PC-3 (cell line): ENCODE measurements around the gene RPRM.

Experiments used
- CTCF ChIP-seq: fragments of 300-600 bp; sonication (generic); conservative IDR thresholded peaks from 2 replicates; pipeline ENCODE4 v1.5.1; 2017; ENCODE audit warnings: antibody characterized with exemption, low read depth, mild to moderate bottlenecking, low read length
- EZH2 ChIP-seq: fragments of 300-600 bp; sonication (generic); IDR thresholded peaks from one replicate; pipeline ENCODE4 v1.6.1; 2017; ENCODE audit warnings: antibody characterized with exemption, mild to moderate bottlenecking, low read length; ENCODE audit not compliant: unreplicated experiment
- EZH2phosphoT487 ChIP-seq: fragments of 300-600 bp; sonication (generic); IDR thresholded peaks from 2 replicates; pipeline ENCODE4 v1.6.1; 2018; ENCODE audit warnings: mild to moderate bottlenecking, antibody characterized with exemption, low read length, borderline replicate concordance

- TF ChIP-seq EZH2: no peak
- TF ChIP-seq CTCF: no peak
- TF ChIP-seq EZH2phosphoT487: no peak
Measured at GRCh38 chr2:153443106-153443505, 35.5 kb downstream of the RPRM start.
